IMR-90 (cell line): ENCODE data around the gene SYT10. TPM values are rescaled to one million over a fixed set of nuclear protein-coding genes. Genes with fewer than 3 reads are reported as not detected.
A peak's percentile ranks its signal among the peaks of the same experiment; 100 is the strongest.

ENCODE experiments used
- ATAC-seq: fragments of 200-7000 bp; cut with Tn5 transposase; 2 replicates; pipeline ENCODE4 v1.9.1; 2020; ENCODE audit warnings: low read depth, mild to moderate bottlenecking, moderate library complexity
- BruUV-seq: library from RNA; stranded (reverse); fragments of 400-500 nt; replicated peaks from 2 replicates; lab custom pipeline; 2021; lab: Mats Ljungman, UMichigan
- CTCF ChIA-PET: fragments of 300-600 bp; formaldehyde crosslinking; extraction: SDS; loops from one replicate; lab custom pipeline; 2021; ENCODE audit warnings: antibody characterized with exemption; lab: Yijun Ruan, JAX
- POLR2A ChIA-PET: fragments of 300-600 bp; sonication (Branson Sonifier 250); formaldehyde crosslinking; loops from one replicate; lab custom pipeline; 2022; ENCODE audit warnings: antibody characterized with exemption; ENCODE audit not compliant: unreplicated experiment; lab: Charles Lee
- DNase-seq: peaks from one replicate; pipeline ENCODE4 v3.0.0; 2013
- H2AFZ ChIP-seq: replicated peaks from 2 replicates; pipeline ENCODE3; 2013; ENCODE audit warnings: low read length, mild to moderate bottlenecking; ENCODE audit not compliant: poor library complexity
- H2AK5ac ChIP-seq: 2 replicates; pipeline ENCODE4 v1.6.1; 2013; ENCODE audit warnings: low read depth, low read length, inconsistent platforms
- H2AK9ac ChIP-seq: replicated peaks from 2 replicates; pipeline ENCODE3; 2013; ENCODE audit warnings: mild to moderate bottlenecking, low read depth, low read length, moderate library complexity; ENCODE audit not compliant: poor library complexity
- H2BK120ac ChIP-seq: 2 replicates; pipeline ENCODE4 v1.6.1; 2013; ENCODE audit warnings: low read depth, low read length, inconsistent platforms
- H2BK15ac ChIP-seq: 3 replicates; pipeline ENCODE4 v1.6.1; 2013; ENCODE audit warnings: low read depth, low read length, inconsistent platforms
- H2BK20ac ChIP-seq: 2 replicates; pipeline ENCODE4 v1.6.1; 2013; ENCODE audit warnings: low read depth, mild to moderate bottlenecking, inconsistent platforms, low read length, moderate library complexity
- H2BK5ac ChIP-seq: 2 replicates; pipeline ENCODE4 v1.6.1; 2013; ENCODE audit warnings: mild to moderate bottlenecking, low read depth, low read length, inconsistent platforms; ENCODE audit not compliant: poor library complexity, severe bottlenecking
- H3K14ac ChIP-seq: replicated peaks from 2 replicates; pipeline ENCODE4 v1.6.1; 2013; ENCODE audit warnings: low read depth, low read length, inconsistent platforms
- H3K18ac ChIP-seq: 2 replicates; pipeline ENCODE4 v1.6.1; 2013; ENCODE audit warnings: low read depth, low read length, control low read depth
- H3K23ac ChIP-seq: 2 replicates; pipeline ENCODE4 v1.6.1; 2013; ENCODE audit warnings: low read depth, low read length, inconsistent platforms
- H3K27ac ChIP-seq: 2 replicates; pipeline ENCODE4 v1.5.1; 2013; ENCODE audit warnings: mild to moderate bottlenecking, control low read depth, low read length; ENCODE audit not compliant: insufficient read depth
- H3K27me3 ChIP-seq: 2 replicates; pipeline ENCODE4 v1.6.1; 2013; ENCODE audit warnings: low read length; ENCODE audit not compliant: control insufficient read depth, insufficient read depth
- H3K36me3 ChIP-seq: 2 replicates; pipeline ENCODE4 v1.6.1; 2013; ENCODE audit warnings: low read length, mixed read lengths; ENCODE audit not compliant: control insufficient read depth, insufficient read depth
- H3K4ac ChIP-seq: 2 replicates; pipeline ENCODE4 v1.6.1; 2013; ENCODE audit warnings: low read depth, low read length, inconsistent platforms
- H3K4me1 ChIP-seq: 2 replicates; pipeline ENCODE4 v1.6.1; 2013; ENCODE audit warnings: low read length, mixed read lengths; ENCODE audit not compliant: control insufficient read depth, insufficient read depth
- H3K4me2 ChIP-seq: 2 replicates; pipeline ENCODE4 v1.6.1; 2013; ENCODE audit warnings: low read depth, mild to moderate bottlenecking, control low read depth, low read length, moderate library complexity
- H3K4me3 ChIP-seq: 2 replicates; pipeline ENCODE4 v1.5.1; 2013; ENCODE audit warnings: low read depth, mild to moderate bottlenecking, control low read depth, low read length, moderate library complexity; ENCODE audit not compliant: insufficient read depth
- H3K56ac ChIP-seq: 2 replicates; pipeline ENCODE4 v1.6.1; 2013; ENCODE audit warnings: low read length, inconsistent platforms; ENCODE audit not compliant: insufficient read depth; ENCODE audit errors: extremely low read depth
- H3K79me1 ChIP-seq, 2 experiments: 2 replicates each; pipeline ENCODE4 v1.6.1; 2013; ENCODE audit warnings: low read length in 2 of 2, inconsistent platforms in 1 of 2, low read depth in 1 of 2
- H3K9ac ChIP-seq: 2 replicates; pipeline ENCODE4 v1.6.1; 2013; ENCODE audit warnings: low read depth, low read length, control low read depth
- H3K9me1 ChIP-seq: 2 replicates; pipeline ENCODE4 v1.6.1; 2013; ENCODE audit warnings: low read length, inconsistent platforms; ENCODE audit not compliant: insufficient read depth
- H3K9me3 ChIP-seq: 2 replicates; pipeline ENCODE4 v1.6.1; 2013; ENCODE audit warnings: low read length; ENCODE audit not compliant: control insufficient read depth, insufficient read depth
- H4K20me1 ChIP-seq: 2 replicates; pipeline ENCODE4 v1.6.1; 2013; ENCODE audit warnings: low read length, inconsistent platforms; ENCODE audit not compliant: insufficient read depth
- H4K5ac ChIP-seq: 2 replicates; pipeline ENCODE4 v1.6.1; 2013; ENCODE audit warnings: mild to moderate bottlenecking, low read depth, low read length, control low read depth
- H4K8ac ChIP-seq, 2 experiments: 2 replicates each; pipeline ENCODE4 v1.6.1; 2013; ENCODE audit warnings: low read depth in 2 of 2, low read length in 2 of 2, control low read depth in 1 of 2, inconsistent platforms in 1 of 2
- H4K91ac ChIP-seq: 2 replicates; pipeline ENCODE4 v1.6.1; 2013; ENCODE audit warnings: low read depth, low read length, inconsistent platforms; ENCODE audit not compliant: insufficient read depth
- BHLHE40 ChIP-seq: fragments of 150-350 bp; IDR thresholded peaks from 2 replicates; pipeline ENCODE4 v1.6.1; 2016; ENCODE audit warnings: mild to moderate bottlenecking, low read depth, low read length
- CEBPB ChIP-seq: IDR thresholded peaks from 2 replicates; pipeline ENCODE4 v1.6.1; 2012; ENCODE audit warnings: low read depth, low read length, improper control_type of control experiment
- CTCF ChIP-seq: conservative IDR thresholded peaks from 2 replicates; pipeline ENCODE4 v1.5.1; 2012; ENCODE audit warnings: mild to moderate bottlenecking, low read depth, low read length, improper control_type of control experiment
- MAFK ChIP-seq: IDR thresholded peaks from 2 replicates; pipeline ENCODE4 v1.6.1; 2012; ENCODE audit warnings: low read depth, low read length, improper control_type of control experiment
- RFX5 ChIP-seq: IDR thresholded peaks from 2 replicates; pipeline ENCODE4 v1.8.0; 2012; ENCODE audit warnings: low read depth, mild to moderate bottlenecking, low read length, moderate library complexity
- WGBS, 2 experiments: methylation state at CpG; one replicate each; pipeline versions ENCODE4 v1.1.5 to v1.1.7; 2013; ENCODE audit warnings: missing lambda C conversion rate in 2 of 2; ENCODE audit not compliant: insufficient read length in 1 of 2; ENCODE audit errors: extremely low coverage in 2 of 2; 5-methylcytosine and 5-hydroxymethylcytosine counted together
- dilution Hi-C: fragments of 300-500 bp; cut with HindIII; formaldehyde crosslinking; loops from one replicate; pipeline ENCODE4 v1.14.3; 2018; ENCODE audit warnings: low sequenced_read_pairs; ENCODE audit not compliant: unreplicated experiment
- in situ Hi-C: fragments of 300-500 bp; cut with MboI; formaldehyde crosslinking; loops from 3 replicates; pipeline ENCODE4 v1.14.3; 2019; ENCODE audit warnings: low sequenced_read_pairs, inconsistent platforms, mixed read lengths
- intact Hi-C: fragments of 100-400 bp; cut with micrococcal nuclease; formaldehyde crosslinking; loops from 2 replicates; pipeline ENCODE4 v1.10.0; 2022
- polyA plus RNA-seq, 3 experiments: library from polyadenylated mRNA; depleted of rRNA; stranded (reverse); fragments of >200 nt; gene quantifications; 2 replicates each; pipeline ENCODE4 v1.2.3, GENCODE V29; 2012; ENCODE audit warnings: low replicate concordance in 1 of 3
- total RNA-seq: library from RNA; depleted of rRNA; stranded (reverse); fragments of >200 nt; gene quantifications from 2 replicates; pipeline ENCODE4 v1.2.3, GENCODE V29; 2012

SYT10 gene
- total and polyA plus RNA-seq, 2 of the 4 experiments (the other 2 are of a cell fraction): not detected

- Histone ChIP-seq H3K4me3 (no peak overlapping the region), H2AK9ac (no peak overlapping the region), H2AFZ (no peak overlapping the region), H3K4ac (no peak overlapping the region), H3K27ac (no peak overlapping the region), H2BK120ac (no peak overlapping the region), H2BK15ac (no peak overlapping the region), H3K4me2 (no peak overlapping the region), H2BK5ac (no peak overlapping the region), H3K18ac (no peak overlapping the region), H4K8ac (no peak overlapping the region), H4K91ac (no peak overlapping the region), H3K79me1 (no peaks in the 10 kb centered on the region), H3K9me1 (no peaks in the 10 kb centered on the region), H3K4me1 (no peaks in the 10 kb centered on the region), H3K23ac (no peak overlapping the region), H3K14ac (no peak overlapping the region), H4K20me1 (no peaks in the 10 kb centered on the region), H2BK20ac (no peak overlapping the region), H3K9me3 (peaks cover 4% of the 10 kb centered on the region; the same call in 1 of the 2 replicates), H3K9ac (no peak overlapping the region), H4K5ac (no peak overlapping the region), H3K27me3 (no peaks in the 10 kb centered on the region), H3K56ac (no peak overlapping the region), H2AK5ac (no peak overlapping the region), H3K36me3 (no peaks in the 10 kb centered on the region)
- ATAC-seq: no peak
- intact Hi-C loops (no loop called here), dilution Hi-C loops (no loop called here), in situ Hi-C loops (no loop called here)
- TF ChIP-seq RFX5 (no peak), CTCF (no peak), BHLHE40 (no peak), MAFK (peak; percentile 95), CEBPB (no peak)
- BruUV-seq: no TSS peak
- ChIA-PET POLR2A (no interaction called here), CTCF (no interaction called here)
- DNase-seq: no peak
- WGBS, 2 experiments: no CpG with 5 or more reads among the region's 1 CpG
These were observed 32.7 kb upstream of the SYT10 start for GRCh38 chr12:33472299-33472698.
